ENCODE measurements around the gene FGF1.

The FGF1 gene

GRCh38 chr5:142617416-142618129, 68.3 kb downstream of the FGF1 start:
- DNase-seq (ENCODE audit: low read depth, low spot score) = no peak
- H3K27ac ChIP-seq = peak overlapping the region; percentile 34

GRCh38 chr5:142615948-142616347, 69.9 kb downstream of the FGF1 start:
- no peak overlapping the region for H3K27ac ChIP-seq
- no peak for DNase-seq (ENCODE audit: low read depth, low spot score)

- H3K27ac ChIP-seq = no peak overlapping the region
- no peak for DNase-seq (ENCODE audit: low read depth, low spot score)
Measured at GRCh38 chr5:142614054-142614453, 71.8 kb downstream of the FGF1 start.

- DNase-seq (ENCODE audit: low read depth, low spot score) = no peak
- H3K27ac ChIP-seq = no peak overlapping the region
Measured at GRCh38 chr5:142613271-142613671, 72.6 kb downstream of the FGF1 start.

GRCh38 chr5:142612494-142613270, 73.2 kb downstream of the FGF1 start:
- no peak for DNase-seq (ENCODE audit: low read depth, low spot score)

GRCh38 chr5:142611154-142611553, 74.7 kb downstream of the FGF1 start:
- DNase-seq (ENCODE audit: low read depth, low spot score) = no peak
- no peak overlapping the region for H3K27ac ChIP-seq

More at GRCh38 chr5:142612494-142613270, 73.2 kb downstream of the FGF1 start:
- H3K27ac ChIP-seq = no peak overlapping the region

GRCh38 chr5:142610176-142611001, 75.5 kb downstream of the FGF1 start:
- H3K27ac ChIP-seq = no peak overlapping the region
- no peak for DNase-seq (ENCODE audit: low read depth, low spot score)

GRCh38 chr5:142609142-142609541, 76.7 kb downstream of the FGF1 start:
- H3K27ac ChIP-seq = no peak overlapping the region
- no peak for DNase-seq (ENCODE audit: low read depth, low spot score)

GRCh38 chr5:142608081-142608480, 77.8 kb downstream of the FGF1 start:
- no peak overlapping the region for H3K27ac ChIP-seq
- no peak for DNase-seq (ENCODE audit: low read depth, low spot score)

GRCh38 chr5:142605611-142606010, 80.3 kb downstream of the FGF1 start:
- no peak for DNase-seq (ENCODE audit: low read depth, low spot score)
- H3K27ac ChIP-seq = no peak overlapping the region

GRCh38 chr5:142602720-142603245, 83.1 kb downstream of the FGF1 start:
- peak overlapping the region; percentile 59 for H3K27ac ChIP-seq
- DNase-seq (ENCODE audit: low read depth, low spot score) = no peak

- no peak for DNase-seq (ENCODE audit: low read depth, low spot score)
Measured at GRCh38 chr5:142601432-142601831, 84.5 kb downstream of the FGF1 start.

GRCh38 chr5:142600611-142601358, 85.1 kb downstream of the FGF1 start:
- no peak overlapping the region for H3K27ac ChIP-seq
- no peak for DNase-seq (ENCODE audit: low read depth, low spot score)

More at GRCh38 chr5:142601432-142601831, 84.5 kb downstream of the FGF1 start:
- no peak overlapping the region for H3K27ac ChIP-seq

GRCh38 chr5:142600092-142600491, 85.8 kb downstream of the FGF1 start:
- DNase-seq (ENCODE audit: low read depth, low spot score) = no peak
- H3K27ac ChIP-seq = no peak overlapping the region

- H3K27ac ChIP-seq = peak overlapping the region; percentile 64
- no peak for DNase-seq (ENCODE audit: low read depth, low spot score)
Measured at GRCh38 chr5:142598338-142598700, 87.6 kb downstream of the FGF1 start.

GRCh38 chr5:142597546-142598337, 88.1 kb downstream of the FGF1 start:
- H3K27ac ChIP-seq = peak overlapping the region; percentile 64
- peak; percentile 74 for DNase-seq (ENCODE audit: low read depth, low spot score)

- no peak for DNase-seq (ENCODE audit: low read depth, low spot score)
- H3K27ac ChIP-seq = peak overlapping the region; percentile 64
Measured at GRCh38 chr5:142597025-142597424, 88.9 kb downstream of the FGF1 start.

- no peak for DNase-seq (ENCODE audit: low read depth, low spot score)
- H3K27ac ChIP-seq = no peak overlapping the region
Measured at GRCh38 chr5:142592365-142592764, 93.5 kb downstream of the FGF1 start.

Data from epithelial cell of prostate (primary cell).